GM21367 (cell line): ENCODE results near the gene RGPD4.

Experiments
- ATAC-seq: cut with Tn5 transposase; IDR thresholded peaks from one replicate; pipeline ENCODE4 v1.9.1; 2021; ENCODE audit not compliant: unreplicated experiment

The RGPD4 gene

DNA sequence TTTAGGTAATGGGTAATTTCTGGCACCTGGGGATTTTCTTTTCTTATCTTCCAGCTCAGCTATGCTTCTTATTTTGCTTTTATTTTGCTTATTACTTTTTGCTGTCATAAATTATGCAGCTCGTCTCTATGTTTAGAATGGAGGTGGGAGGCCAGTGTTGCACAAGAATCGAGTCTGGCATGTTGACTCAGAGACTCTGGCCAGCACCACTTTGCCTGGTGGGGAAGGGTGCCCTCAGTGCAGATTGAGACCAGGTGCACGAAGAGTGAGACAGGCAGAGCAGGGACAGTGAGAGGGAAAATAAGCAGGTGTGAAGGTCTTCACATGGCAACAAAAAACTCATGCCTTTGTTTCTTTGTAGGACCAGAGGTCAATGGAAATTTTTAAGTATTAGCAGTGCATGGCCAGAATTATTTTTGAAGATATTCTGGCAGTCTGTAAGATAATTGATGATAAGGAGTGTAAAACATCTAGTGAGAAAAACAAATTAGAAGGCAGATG lies 100.4 kb downstream of the RGPD4 start:
- no peak for ATAC-seq

DNA sequence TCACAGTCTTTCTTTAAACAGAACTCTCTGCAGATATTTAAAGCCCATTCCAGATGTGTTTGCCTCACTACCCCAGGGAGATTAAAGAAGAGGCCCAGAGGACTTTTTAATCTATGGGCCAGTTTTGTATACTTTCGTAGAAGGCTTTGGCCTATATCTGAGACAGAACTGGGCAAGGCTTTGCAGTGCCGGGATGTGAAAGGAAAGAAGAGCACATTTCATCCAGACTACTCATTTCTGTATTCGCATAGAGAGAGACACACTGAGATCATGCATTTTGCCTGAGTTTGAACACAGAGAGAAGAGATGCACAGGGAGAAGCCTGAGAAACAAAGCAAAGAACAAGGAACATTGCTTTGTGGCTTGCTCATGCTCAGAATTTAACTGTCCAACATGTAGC lies 104.7 kb downstream of the RGPD4 start:
- ATAC-seq, result no peak

DNA sequence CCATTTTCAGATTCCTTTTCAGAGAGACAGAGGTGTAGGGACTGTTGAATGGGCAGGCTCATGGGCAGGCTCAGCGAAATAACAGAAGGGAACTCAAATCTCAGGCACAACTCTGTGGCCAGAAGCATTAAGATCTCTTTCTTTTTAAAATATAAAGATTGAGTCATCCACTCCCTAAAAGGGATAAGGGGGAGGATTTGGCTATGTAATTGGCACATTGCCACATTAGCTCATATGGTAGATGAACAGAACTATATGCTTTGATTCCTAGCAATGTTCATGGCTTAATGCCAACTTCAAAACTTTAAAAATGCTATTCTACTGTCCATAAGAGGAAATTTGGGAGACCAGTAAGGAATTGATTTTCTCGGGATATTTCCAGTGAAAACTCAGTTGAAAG lies 105.8 kb downstream of the RGPD4 start:
- no peak for ATAC-seq

DNA sequence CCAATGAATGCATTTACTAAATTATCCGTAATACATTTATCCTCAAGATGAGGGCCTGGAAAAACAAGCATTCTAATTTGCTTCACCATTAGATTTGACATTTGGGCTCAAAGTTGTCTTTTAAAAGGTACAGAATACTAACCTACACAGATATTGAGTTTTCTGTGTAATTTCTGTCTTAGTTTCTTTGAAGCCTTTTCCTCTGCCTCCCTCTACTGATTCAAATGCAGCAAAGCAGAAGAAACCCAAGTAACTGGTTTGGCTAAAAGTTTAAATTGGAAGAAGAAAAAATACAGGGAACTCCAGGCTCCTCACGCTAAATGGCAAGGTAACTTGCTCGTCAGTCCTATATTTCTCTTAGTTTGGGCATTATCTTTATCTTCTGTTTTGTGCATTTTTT lies 106.3 kb downstream of the RGPD4 start:
- ATAC-seq, result no peak

DNA sequence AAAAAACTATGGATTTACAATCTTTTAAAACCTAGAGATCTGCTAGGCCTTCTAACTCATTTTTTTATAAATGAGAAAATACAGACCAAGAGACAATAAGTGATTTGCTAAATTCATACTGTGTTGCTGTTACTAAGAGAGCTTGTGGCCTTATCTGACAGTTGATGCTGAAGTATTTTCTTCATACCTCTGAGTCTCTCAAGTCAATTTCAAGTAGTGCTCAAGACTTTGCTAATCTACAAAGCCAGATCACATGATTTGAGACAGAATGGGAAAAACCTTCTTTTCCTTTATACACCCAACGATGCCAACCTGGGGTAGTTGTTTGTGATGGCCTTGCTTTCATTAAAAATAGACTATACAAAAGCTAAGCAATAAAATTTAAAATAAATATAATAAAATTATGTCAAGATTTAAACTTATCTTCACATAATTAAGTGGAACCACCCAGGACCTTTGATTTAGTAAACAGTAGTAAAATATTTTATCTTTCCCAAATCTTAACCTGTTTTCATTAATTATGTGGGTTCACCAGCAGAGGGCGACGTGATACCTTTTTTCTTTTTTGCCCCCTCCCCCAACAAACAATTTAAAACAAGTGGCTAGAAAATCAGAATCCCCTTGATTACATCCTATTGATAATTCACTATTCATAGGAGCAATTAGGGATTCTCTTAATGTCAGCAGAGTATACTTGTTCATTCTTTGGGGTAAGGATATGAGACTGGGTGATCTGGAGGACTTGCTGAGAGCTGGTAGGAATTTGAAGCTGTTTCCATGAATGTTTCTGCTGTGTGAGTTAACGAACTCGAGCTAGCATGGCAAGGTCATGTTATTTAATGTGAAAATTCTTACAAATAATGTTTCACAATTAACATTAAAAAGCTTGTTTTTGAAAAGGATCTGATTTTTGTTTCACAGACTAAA lies 110.0 kb downstream of the RGPD4 start:
- ATAC-seq, result no peak
